ENCODE results near the gene SAMD4A.

GRCh38 chr14:54549862-54550261, 17.1 kb upstream of the SAMD4A start:
- TF ChIP-seq BHLHE40 (IDR thresholded peaks at IDR 0.05; ENCODE audit: borderline replicate concordance), result no peak
- no peak for TF ChIP-seq NFRKB (IDR thresholded peaks at IDR 0.05)
- no peak for TF ChIP-seq SP1 (IDR thresholded peaks at IDR 0.05)
- TF ChIP-seq TARDBP (IDR thresholded peaks at IDR 0.05), result no peak
- no peak for TF ChIP-seq ELF4 (IDR thresholded peaks at IDR 0.05)

All from HEK293T (cell line).